PC-9 (cell line): ENCODE data around the gene METTL16.

Source experiments
- EZH2 ChIP-seq: fragments of 200-600 bp; sonication (generic); IDR thresholded peaks from 2 replicates; pipeline ENCODE4 v1.8.0; 2017; ENCODE audit warnings: antibody characterized with exemption, low read depth
- TF ChIP-seq, protein P1 (sequence below): fragments of 200-600 bp; sonication (generic); conservative IDR thresholded peaks from 2 replicates; pipeline ENCODE4 v1.6.1; 2017; ENCODE audit warnings: mixed run types, antibody characterized with exemption, mild to moderate bottlenecking, moderate library complexity

GRCh38 chr17:2374549-2375285 lies 137.0 kb downstream of the METTL16 start:
- TF ChIP-seq, protein P1, sequence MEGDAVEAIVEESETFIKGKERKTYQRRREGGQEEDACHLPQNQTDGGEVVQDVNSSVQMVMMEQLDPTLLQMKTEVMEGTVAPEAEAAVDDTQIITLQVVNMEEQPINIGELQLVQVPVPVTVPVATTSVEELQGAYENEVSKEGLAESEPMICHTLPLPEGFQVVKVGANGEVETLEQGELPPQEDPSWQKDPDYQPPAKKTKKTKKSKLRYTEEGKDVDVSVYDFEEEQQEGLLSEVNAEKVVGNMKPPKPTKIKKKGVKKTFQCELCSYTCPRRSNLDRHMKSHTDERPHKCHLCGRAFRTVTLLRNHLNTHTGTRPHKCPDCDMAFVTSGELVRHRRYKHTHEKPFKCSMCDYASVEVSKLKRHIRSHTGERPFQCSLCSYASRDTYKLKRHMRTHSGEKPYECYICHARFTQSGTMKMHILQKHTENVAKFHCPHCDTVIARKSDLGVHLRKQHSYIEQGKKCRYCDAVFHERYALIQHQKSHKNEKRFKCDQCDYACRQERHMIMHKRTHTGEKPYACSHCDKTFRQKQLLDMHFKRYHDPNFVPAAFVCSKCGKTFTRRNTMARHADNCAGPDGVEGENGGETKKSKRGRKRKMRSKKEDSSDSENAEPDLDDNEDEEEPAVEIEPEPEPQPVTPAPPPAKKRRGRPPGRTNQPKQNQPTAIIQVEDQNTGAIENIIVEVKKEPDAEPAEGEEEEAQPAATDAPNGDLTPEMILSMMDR = no peak
- TF ChIP-seq EZH2 = no peak
